A673 (cell line): ENCODE data around the gene KCTD16. TPM values are rescaled to one million over a fixed set of nuclear protein-coding genes. Genes with fewer than 3 reads are reported as not detected.
A peak's percentile ranks its signal among the peaks of the same experiment; 100 is the strongest.

Source experiments
- BruUV-seq: library from RNA; stranded (reverse); fragments of 400-500 nt; replicated peaks from 2 replicates; lab custom pipeline; 2021; lab: Mats Ljungman, UMichigan
- CTCF ChIA-PET: fragments of 300-600 bp; sonication (Branson Sonifier 250); formaldehyde crosslinking; loops from one replicate; lab custom pipeline; 2022; ENCODE audit warnings: antibody characterized with exemption; lab: Charles Lee
- POLR2A ChIA-PET: fragments of 300-600 bp; sonication (Branson Sonifier 250); formaldehyde crosslinking; loops from one replicate; lab custom pipeline; 2022; ENCODE audit warnings: antibody characterized with exemption; ENCODE audit not compliant: low non-redundant PET; lab: Charles Lee
- DNase-seq: peaks from one replicate; pipeline ENCODE4 v3.0.0-alpha.2; 2015; ENCODE audit warnings: low spot score
- H3K27ac ChIP-seq: fragments of 200-600 bp; sonication (generic); 2 replicates; pipeline ENCODE4 v1.5.1; 2016; ENCODE audit warnings: mixed run types, low read depth, mild to moderate bottlenecking, mixed read lengths, antibody characterized with exemption, low read length; ENCODE audit not compliant: poor library complexity, severe bottlenecking
- H3K27me3 ChIP-seq: fragments of 200-600 bp; sonication (generic); replicated peaks from 2 replicates; pipeline ENCODE4 v1.6.1; 2017; ENCODE audit warnings: mixed run types, low read depth, mild to moderate bottlenecking, mixed read lengths, antibody characterized with exemption, low read length; ENCODE audit not compliant: insufficient read depth, poor library complexity
- H3K36me3 ChIP-seq: fragments of 200-600 bp; sonication (generic); 2 replicates; pipeline ENCODE4 v1.6.1; 2016; ENCODE audit warnings: mixed run types, mild to moderate bottlenecking, mixed read lengths, antibody characterized with exemption, low read length; ENCODE audit not compliant: insufficient read depth, poor library complexity, severe bottlenecking
- H3K4me1 ChIP-seq: fragments of 200-600 bp; sonication (generic); 2 replicates; pipeline ENCODE4 v1.6.1; 2017; ENCODE audit warnings: mixed run types, mild to moderate bottlenecking, mixed read lengths, antibody characterized with exemption, low read length; ENCODE audit not compliant: insufficient read depth, poor library complexity, severe bottlenecking
- H3K4me3 ChIP-seq: fragments of 200-600 bp; sonication (generic); 2 replicates; pipeline ENCODE4 v1.5.1; 2016; ENCODE audit warnings: low read depth, mixed run types, mild to moderate bottlenecking, mixed read lengths, low read length; ENCODE audit not compliant: poor library complexity, severe bottlenecking
- H3K9me3 ChIP-seq: fragments of 200-600 bp; sonication (generic); 2 replicates; pipeline ENCODE4 v1.6.1; 2016; ENCODE audit warnings: mixed run types, low read depth, mild to moderate bottlenecking, mixed read lengths, antibody characterized with exemption, low read length; ENCODE audit not compliant: poor library complexity, severe bottlenecking
- EZH2 ChIP-seq: fragments of 200-600 bp; sonication (generic); IDR thresholded peaks from 2 replicates; pipeline ENCODE4 v1.6.1; 2017; ENCODE audit warnings: borderline replicate concordance, low read depth, mild to moderate bottlenecking, mixed read lengths, antibody characterized with exemption, low read length; ENCODE audit not compliant: poor library complexity, severe bottlenecking
- intact Hi-C: fragments of 100-400 bp; cut with micrococcal nuclease; formaldehyde crosslinking; loops from one replicate; pipeline ENCODE4 v1.10.0; 2022; ENCODE audit not compliant: unreplicated experiment
- total RNA-seq: library from RNA; stranded (reverse); gene quantifications from 2 replicates; pipeline ENCODE4 v1.2.3, GENCODE V29; 2021
- TF ChIP-seq, protein P1 (sequence below): fragments of 300-800, 200-600 bp; sonication (generic); conservative IDR thresholded peaks from 2 replicates; pipeline ENCODE4 v1.5.1; 2017; ENCODE audit warnings: low read depth, mild to moderate bottlenecking, antibody characterized with exemption, low read length, moderate library complexity, mixed read lengths

KCTD16 gene
- total RNA-seq, 1 experiment from 2014 or later: 1.1 TPM

DNA sequence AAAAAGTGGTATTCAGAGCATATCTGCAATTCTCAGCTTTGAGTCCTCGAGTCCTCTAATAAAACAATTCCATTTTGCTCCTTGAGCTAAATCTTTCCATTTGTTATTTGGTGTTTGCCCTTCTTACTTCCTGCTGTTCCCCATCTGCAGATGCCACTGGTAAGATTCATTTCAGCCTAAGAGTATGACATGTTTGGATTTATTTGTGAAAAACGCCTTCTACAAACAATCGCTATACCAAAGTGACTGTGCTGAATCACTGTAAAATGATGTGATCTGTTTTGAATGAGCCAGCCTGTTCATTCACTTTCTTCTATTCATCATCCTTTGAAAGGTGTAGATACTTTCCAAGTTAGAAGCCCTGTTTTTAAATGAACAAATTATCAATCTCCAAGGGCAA, 27.7 kb downstream of the KCTD16 start:
- ChIA-PET POLR2A (no interaction called here), CTCF (no interaction called here)
- Histone ChIP-seq H3K27me3 (no peaks in the 10 kb centered on the region), H3K4me1 (peaks cover 11% of the 10 kb centered on the region), H3K9me3 (no peaks in the 10 kb centered on the region), H3K27ac (no peak overlapping the region), H3K36me3 (no peaks in the 10 kb centered on the region), H3K4me3 (no peak overlapping the region)
- intact Hi-C loops: no loop called here
- TF ChIP-seq EZH2: no peak
- TF ChIP-seq, protein P1, sequence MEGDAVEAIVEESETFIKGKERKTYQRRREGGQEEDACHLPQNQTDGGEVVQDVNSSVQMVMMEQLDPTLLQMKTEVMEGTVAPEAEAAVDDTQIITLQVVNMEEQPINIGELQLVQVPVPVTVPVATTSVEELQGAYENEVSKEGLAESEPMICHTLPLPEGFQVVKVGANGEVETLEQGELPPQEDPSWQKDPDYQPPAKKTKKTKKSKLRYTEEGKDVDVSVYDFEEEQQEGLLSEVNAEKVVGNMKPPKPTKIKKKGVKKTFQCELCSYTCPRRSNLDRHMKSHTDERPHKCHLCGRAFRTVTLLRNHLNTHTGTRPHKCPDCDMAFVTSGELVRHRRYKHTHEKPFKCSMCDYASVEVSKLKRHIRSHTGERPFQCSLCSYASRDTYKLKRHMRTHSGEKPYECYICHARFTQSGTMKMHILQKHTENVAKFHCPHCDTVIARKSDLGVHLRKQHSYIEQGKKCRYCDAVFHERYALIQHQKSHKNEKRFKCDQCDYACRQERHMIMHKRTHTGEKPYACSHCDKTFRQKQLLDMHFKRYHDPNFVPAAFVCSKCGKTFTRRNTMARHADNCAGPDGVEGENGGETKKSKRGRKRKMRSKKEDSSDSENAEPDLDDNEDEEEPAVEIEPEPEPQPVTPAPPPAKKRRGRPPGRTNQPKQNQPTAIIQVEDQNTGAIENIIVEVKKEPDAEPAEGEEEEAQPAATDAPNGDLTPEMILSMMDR: no peak
- no peak for DNase-seq
- no TSS peak for BruUV-seq

DNA sequence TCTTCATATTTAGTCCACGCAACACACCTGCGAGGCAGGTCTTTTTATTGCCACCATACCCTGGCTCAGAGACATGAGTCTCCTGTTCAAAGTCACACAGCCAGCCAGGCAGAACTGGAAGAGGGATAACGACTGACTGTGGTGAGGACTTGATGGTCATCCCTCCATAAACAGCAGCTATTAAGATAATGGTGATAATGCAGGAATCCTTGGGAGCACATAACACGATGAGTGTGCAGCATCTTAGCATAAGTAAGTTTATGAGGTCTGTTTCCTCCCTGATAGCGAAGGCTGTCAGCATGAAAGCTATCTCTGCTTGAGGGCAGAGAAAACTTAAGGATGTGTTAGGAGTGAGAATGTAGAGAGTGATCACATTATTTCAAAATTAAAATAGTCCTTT, 30.9 kb downstream of the KCTD16 start:
- Histone ChIP-seq H3K27me3 (no peaks in the 10 kb centered on the region), H3K4me1 (peaks cover 24% of the 10 kb centered on the region), H3K27ac (no peak overlapping the region), H3K4me3 (no peak overlapping the region), H3K36me3 (no peaks in the 10 kb centered on the region), H3K9me3 (no peaks in the 10 kb centered on the region)
- CTCF ChIA-PET: no interaction called here
- DNase-seq: no peak
- no TSS peak for BruUV-seq
- no peak for TF ChIP-seq EZH2
- TF ChIP-seq, protein P1: no peak
- POLR2A ChIA-PET: no interaction called here
- intact Hi-C loops: loop anchor here (5.0 to 10.0 kb wide), 2 partner anchors 1143 to 1846 kb away; no protein-coding TSS in a partner anchor

DNA sequence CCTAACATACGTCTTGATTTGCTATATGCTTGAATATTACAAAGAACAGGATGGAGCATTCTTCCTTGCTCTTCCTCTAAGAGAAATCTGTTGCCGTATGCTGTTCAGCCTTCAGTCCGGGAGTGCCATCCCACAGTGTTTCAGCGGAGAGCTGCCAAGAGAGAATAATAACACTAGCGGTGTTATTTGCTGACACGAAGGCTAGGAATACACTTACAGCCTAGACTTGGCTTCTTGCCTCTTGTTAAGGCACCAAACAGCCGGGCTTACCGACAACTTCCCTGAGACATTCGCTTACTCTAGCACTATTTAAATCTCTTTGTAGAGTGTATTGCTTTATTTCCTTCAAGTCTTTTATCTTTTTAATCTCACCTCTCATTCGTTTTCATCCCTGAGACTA, 31.4 kb downstream of the KCTD16 start:
- H3K36me3 ChIP-seq: no peaks in the 10 kb centered on the region

More for the DNA sequence above, 31.4 kb downstream of the KCTD16 start:
- BruUV-seq: no TSS peak
- Histone ChIP-seq H3K27me3 (no peaks in the 10 kb centered on the region), H3K4me1 (peaks cover 24% of the 10 kb centered on the region), H3K9me3 (no peaks in the 10 kb centered on the region), H3K4me3 (no peak overlapping the region), H3K27ac (no peak overlapping the region)
- intact Hi-C loops: loop anchor here (2.0 to 10.0 kb wide), 3 partner anchors 1143 to 1929 kb away; no protein-coding TSS in a partner anchor
- peak; percentile 14 for DNase-seq
- TF ChIP-seq, protein P1: no peak
- TF ChIP-seq EZH2: no peak
- ChIA-PET POLR2A (no interaction called here), CTCF (no interaction called here)
